8988T (cell line): ENCODE data around the gene DTX4.
"Not testable (repeated sequence)": the region's sequence is repeated elsewhere in the genome, so short reads cannot be mapped to it uniquely, and the experiment has no call there.

Experiments used
- DNase-seq: peaks from one replicate; pipeline ENCODE4 v3.0.0; 2011

Gene DTX4

DNA sequence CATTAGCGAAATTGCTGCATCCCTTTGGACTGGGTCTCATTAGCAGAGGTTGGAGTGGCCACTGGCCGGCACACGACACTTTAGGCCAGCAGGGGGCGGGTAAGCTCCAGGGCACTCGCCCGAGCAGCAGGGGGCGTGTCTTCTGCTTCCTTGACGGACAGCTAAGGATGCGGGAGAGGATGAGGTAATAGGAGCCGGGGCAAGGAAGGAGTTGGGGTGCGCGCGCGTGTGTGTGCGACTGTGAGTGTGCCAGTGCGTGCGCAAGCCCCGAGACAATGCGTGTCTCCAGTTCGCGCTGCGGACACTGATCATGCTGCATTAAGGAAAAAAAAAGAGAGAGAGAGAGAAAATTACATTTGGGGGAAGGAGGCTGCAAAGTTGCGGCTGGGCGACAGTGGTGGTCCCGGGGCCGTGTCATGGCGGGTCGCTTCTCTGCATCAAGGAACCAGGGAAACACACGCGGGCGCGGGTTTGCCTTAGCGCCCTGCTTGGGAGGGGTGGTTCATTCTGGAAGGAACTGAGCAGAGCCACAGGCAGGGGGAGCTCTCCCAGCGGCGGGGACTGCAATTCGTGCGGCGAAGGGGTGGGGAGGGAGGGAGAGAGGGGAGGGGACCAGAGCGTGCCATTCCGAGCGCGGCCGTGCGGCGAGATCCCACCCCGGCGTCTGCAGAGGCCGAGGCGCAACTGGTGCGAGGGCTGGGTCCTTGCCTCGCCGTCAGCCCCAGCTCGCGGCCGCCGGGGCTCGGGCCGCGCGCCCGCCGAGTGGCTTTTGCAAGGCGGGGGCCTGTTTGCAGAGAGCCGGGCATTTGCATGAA is at the start of gene DTX4:
Gene DTX4, plus strand, starts transcription at position 625 of the 815 bp plus-strand sequence. CDS start 464 bp downstream, outside the sequence.
- DNase-seq, result peak; percentile 77

- DNase-seq, result peak; percentile 58
Measured at GRCh38 chr11:59135648-59136461, 36.1 kb upstream of the DTX4 start.

GRCh38 chr11:59136551-59136950 is 35.4 kb upstream of the DTX4 start:
- DNase-seq, result not testable (repeated sequence)

- DNase-seq, result no peak
Measured at GRCh38 chr11:59137190-59137589, 34.7 kb upstream of the DTX4 start.

DNA sequence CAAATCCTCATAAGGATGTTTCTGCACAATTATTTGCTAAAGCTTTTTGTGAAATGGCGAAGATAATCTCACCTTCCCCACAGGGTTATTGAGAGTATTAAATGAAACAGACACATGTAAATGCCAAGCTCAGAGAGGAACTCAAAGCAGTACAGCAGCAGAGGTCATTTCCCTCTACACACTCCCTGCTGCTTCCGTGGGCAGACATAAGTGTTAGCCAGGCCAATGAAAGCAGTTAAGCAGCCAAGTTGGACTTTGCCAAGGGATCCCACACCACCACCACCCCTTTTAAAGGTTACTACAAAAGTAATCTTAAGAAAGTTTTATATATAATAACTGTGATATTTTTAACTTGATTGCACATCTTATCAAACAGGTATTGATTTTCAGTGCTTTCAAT is 33.3 kb upstream of the DTX4 start:
- DNase-seq, result no peak

GRCh38 chr11:59141191-59141590 is 30.7 kb upstream of the DTX4 start:
- no peak for DNase-seq

- no peak for DNase-seq
Measured at GRCh38 chr11:59141673-59142460, 30.1 kb upstream of the DTX4 start.

GRCh38 chr11:59142530-59143507 is 29.1 kb upstream of the DTX4 start, which contains the start of gene FAM111A:
Gene FAM111A (plus strand): TSS chr11:59142856. CDS start chr11:59148873, 6,017 bp downstream.
- peak; percentile 79 for DNase-seq

DNA sequence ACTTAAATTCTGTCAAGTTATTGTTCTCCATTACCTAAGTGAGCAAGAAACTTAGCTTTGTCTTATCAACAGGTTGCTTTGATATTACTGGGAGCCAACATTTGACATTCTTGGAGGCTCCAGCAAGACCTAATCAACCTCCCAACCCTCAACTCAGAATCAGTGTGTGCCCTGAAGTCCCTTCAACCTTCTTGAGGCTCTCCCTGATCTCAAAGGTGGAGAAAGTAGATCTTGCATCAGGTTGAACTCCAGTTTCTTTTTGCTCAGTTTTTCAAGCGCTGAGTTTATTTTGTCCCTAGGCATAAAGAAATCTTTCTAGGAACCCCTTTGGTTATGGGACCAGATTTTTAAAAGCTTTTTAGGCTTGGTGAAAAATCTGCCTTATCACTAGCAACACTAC is 27.8 kb upstream of the DTX4 start:
- no peak for DNase-seq

GRCh38 chr11:59144579-59145345 is 27.2 kb upstream of the DTX4 start:
- DNase-seq, result peak; percentile 56

GRCh38 chr11:59145534-59145933 is 26.4 kb upstream of the DTX4 start:
- no peak for DNase-seq

DNA sequence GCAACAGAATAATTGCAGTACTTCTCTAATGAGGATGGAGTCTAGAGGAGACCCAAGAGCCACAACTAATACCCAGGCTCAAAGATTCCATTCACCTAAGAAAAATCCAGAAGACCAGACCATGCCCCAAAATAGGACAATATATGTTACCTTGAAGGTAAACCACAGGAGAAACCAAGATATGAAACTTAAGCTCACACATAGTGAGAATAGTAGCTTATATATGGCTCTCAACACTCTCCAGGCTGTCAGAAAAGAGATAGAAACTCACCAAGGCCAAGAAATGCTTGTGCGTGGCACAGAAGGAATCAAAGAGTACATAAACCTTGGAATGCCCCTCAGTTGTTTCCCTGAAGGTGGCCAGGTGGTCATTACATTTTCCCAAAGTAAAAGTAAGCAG is 20.2 kb upstream of the DTX4 start:
- DNase-seq, result no peak

DNA sequence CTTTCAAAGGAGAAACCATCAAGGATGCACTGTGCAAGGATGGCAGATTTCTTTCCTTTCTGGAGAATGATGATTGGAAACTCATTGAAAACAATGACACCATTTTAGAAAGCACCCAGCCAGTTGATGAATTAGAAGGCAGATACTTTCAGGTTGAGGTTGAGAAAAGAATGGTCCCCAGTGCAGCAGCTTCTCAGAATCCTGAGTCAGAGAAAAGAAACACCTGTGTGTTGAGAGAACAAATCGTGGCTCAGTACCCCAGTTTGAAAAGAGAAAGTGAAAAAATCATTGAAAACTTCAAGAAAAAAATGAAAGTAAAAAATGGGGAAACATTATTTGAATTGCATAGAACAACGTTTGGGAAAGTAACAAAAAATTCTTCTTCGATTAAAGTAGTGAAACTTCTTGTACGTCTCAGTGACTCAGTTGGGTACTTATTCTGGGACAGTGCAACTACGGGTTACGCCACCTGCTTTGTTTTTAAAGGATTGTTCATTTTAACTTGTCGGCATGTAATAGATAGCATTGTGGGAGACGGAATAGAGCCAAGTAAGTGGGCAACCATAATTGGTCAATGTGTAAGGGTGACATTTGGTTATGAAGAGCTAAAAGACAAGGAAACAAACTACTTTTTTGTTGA is 19.5 kb upstream of the DTX4 start:
- no peak for DNase-seq

DNA sequence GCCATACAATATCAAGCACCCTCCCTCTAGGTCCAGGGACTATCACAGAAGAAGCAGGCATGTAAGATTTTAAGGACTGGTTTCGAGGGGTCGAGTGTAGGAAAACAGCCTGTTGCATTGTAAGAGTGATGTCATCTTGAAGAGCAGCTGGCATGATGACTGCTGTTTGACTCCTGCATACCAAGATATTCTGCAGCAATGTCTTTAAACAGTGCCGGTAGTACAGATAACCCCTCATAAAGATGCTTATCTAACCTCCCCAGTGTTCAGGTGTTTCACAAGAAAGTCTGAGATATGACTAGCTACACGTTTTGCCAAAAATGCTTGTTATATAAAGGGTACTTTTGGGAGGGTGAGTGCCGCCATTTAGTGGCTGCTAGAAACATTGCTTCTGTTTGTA is 17.3 kb upstream of the DTX4 start:
- DNase-seq, result no peak

DNA sequence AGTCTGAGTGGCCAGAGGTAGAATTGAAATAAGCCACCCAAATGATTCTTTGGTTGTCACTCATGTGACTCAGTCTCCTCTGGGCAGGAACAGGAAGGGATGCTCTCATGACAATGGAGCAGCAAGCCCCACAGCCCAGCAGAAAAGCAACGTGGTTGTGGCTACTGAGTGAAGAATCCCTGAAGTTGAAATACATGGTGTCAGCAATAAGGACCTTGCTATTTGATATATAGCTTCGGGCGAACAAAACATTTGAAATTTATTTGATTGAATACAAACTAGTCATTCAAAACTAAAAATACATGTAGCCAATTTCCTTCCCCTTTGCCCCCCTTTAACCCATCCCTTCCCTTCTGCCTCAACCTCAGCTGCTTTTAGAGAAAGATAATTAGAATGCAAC is 14.5 kb upstream of the DTX4 start:
- DNase-seq, result no peak

DNA sequence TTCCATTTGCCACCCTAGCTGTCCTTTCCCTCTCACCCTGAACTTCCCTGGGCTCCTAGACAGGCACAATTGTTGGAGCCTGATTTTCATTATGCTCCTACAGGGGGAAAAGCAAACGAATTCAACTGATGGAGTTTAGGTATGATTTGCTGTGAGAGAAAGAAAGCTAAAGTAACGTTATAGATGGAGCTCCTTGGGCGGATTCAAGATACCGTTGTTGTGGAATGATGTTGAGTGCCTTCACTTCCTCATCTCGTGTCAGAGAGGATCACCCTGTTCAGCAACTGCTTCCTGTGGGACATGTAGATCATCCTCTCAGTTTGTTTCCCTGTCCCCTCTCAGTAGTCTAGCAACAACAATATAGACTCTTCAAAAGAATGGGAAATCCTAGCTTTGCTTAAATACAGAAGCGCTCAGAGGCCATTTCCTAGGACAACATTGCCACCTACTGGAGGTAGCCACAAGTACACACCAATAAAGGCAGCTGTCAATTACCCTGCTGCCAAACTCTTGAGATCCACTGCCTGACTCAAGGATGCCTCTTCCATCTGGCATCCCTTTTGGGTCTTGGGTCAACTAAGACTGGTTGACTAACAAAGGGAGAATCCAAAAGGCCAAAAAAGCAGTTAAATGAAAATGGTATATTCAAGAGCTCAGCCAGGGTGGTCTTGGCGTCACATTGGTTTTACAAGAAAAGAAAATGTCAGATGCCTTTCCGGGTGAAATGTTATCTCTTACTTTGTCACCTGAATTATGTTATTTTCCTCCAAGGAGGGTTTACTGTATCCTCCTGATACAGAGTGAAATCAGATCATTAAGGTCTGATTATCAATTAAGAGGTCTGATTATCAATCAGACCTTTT is 13.5 kb upstream of the DTX4 start:
- DNase-seq, result no peak

GRCh38 chr11:59164028-59164427 is 7.9 kb upstream of the DTX4 start:
- no peak for DNase-seq

- no peak for DNase-seq
Measured at GRCh38 chr11:59172345-59173079, 580 bp downstream of the DTX4 start.
